GM12801 (cell line): Measurements from ENCODE around the gene TEP1.

Experiments
- CTCF ChIP-seq: IDR thresholded peaks from one replicate; pipeline ENCODE4 v1.5.1; 2011; ENCODE audit warnings: control low read depth; ENCODE audit not compliant: insufficient read length; ENCODE audit errors: extremely low read depth

TEP1 gene

DNA sequence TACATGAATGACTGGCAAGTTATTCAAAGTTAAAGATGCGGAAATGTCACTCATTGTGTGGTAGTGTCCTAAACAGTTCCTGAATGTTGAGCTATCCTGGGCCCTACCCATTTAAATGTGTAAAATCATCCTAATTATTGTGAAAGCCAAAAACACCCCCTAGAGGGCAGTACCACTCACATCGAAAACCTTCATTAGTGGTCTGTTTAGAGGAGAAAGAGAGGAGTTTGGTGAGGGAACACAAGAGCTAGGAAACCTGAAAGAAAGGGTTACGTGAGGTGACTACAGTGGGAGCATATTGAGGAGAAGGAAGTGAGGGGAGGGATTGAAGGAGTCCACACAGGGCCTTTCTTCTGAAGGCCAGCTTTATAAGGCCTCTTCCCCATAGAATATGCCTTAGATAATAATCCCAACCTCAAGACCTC, 2.5 kb upstream of the TEP1 start:
- no peak for TF ChIP-seq CTCF

DNA sequence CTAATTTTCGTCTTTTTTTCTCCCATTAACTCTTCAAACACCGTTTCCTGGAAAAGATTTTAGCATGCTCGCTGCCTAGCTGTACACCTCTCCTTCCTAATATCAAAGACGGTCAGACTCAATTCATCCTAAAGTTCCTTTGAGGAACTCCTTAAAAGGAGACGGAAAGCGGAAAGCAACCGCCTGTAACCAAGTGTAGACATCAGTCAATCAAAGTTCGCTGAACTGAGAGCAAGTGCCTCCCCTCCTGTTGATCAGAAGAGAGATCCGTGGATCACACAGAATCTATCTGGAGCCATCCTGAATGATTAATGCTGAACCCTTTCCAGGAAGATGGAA, 412 bp upstream of the TEP1 start:
- TF ChIP-seq CTCF = no peak

GRCh38 chr14:20412411-20412810, 890 bp downstream of the TEP1 start:
- no peak for TF ChIP-seq CTCF

- TF ChIP-seq CTCF = no peak
Observed at GRCh38 chr14:20409226-20409625, 4.1 kb downstream of the TEP1 start.

DNA sequence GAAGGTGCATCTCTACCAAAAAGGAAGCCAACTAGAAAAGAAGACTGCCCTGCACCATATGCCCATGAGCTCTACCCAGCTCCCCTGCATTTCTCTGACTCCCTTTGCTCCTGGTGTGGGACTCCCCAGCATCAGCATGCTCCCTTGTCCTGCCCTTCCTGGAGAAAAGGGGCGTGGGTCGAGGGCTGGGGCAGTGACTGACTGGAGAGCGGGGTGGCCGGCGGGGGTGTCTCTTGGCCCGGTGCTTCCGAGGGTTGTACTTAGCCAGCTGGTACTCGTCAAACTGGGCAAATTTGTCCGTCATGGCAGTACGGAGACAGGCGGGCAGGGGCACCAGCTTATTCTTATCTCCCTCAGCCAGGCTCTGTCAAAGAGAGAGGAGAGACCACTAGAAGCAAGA, 9.8 kb downstream of the TEP1 start:
- TF ChIP-seq CTCF = no peak

DNA sequence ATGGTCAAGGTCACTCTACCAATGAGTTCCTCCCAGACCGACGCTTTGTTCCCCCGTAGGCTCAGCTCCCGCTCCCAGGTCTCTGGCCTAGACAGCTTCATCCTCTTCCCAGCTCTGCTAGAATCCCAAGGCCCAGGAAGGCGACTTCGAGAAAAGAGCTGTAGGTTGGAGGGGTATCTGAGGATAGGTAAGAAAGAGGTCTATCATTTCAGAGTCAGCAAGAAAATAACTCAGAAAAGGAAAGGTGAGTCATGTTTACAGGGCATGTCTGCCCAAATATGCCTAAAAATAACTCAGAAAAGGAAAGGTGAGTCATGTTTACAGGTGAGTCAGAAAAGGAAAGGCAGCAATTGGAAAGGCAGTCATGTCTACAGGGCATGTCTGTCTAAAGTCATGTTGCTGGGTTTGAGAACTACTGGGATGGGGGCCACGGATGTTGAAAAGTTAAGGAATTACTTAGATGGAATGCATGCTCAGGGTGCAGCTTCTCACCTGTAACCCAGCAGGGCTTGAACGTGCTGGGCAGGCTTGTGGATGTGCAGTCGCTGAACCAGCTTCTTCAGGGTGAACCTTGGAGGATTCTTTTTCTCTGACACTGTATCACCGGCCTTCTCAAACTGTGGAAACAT, 12.2 kb downstream of the TEP1 start:
- no peak for TF ChIP-seq CTCF

- TF ChIP-seq CTCF = no peak
Observed at GRCh38 chr14:20400589-20400964, 12.7 kb downstream of the TEP1 start.

- no peak for TF ChIP-seq CTCF
Observed at GRCh38 chr14:20397511-20397910, 15.8 kb downstream of the TEP1 start.
